CD4-positive, CD25-positive, alpha-beta regulatory T cell (primary cell): ENCODE data around the gene TMEM98. TPM values are rescaled to one million over a fixed set of nuclear protein-coding genes. Genes with fewer than 3 reads are reported as not detected.
"Not testable (repeated sequence)": the region's sequence is repeated elsewhere in the genome, so short reads cannot be mapped to it uniquely, and the experiment has no call there.

Experiments used
- ATAC-seq, 2 donors: fragments of 150-1000 bp; cut with Tn5 transposase; one replicate each; pipeline ENCODE4 v1.10.0; 2021; ENCODE audit warnings: low read depth in 2 of 2, moderate number of reproducible peaks in 2 of 2, moderate library complexity in 1 of 2
- DNase-seq, 3 donors: peaks; one replicate each; pipeline versions ENCODE4 v3.0.0 to v3.0.0-alpha.2; 2012 to 2022; ENCODE audit warnings: mixed read lengths in 1 of 3
- H3K27ac ChIP-seq: one replicate; pipeline ENCODE4 v1.7.0; 2013; ENCODE audit warnings: mild to moderate bottlenecking, low read length; ENCODE audit not compliant: insufficient read depth, poor library complexity, severe bottlenecking
- H3K27me3 ChIP-seq: one replicate; pipeline ENCODE4 v1.7.0; 2013; ENCODE audit warnings: low read length; ENCODE audit not compliant: control insufficient read depth, insufficient read depth
- H3K36me3 ChIP-seq: one replicate; pipeline ENCODE4 v1.7.0; 2013; ENCODE audit warnings: mild to moderate bottlenecking, low read length, moderate library complexity; ENCODE audit not compliant: control insufficient read depth, insufficient read depth
- H3K4me1 ChIP-seq: 2 replicates; pipeline ENCODE4 v1.7.0; 2013; ENCODE audit warnings: mild to moderate bottlenecking, low read length; ENCODE audit not compliant: insufficient read depth, control insufficient read depth, poor library complexity, severe bottlenecking
- H3K4me3 ChIP-seq: one replicate; pipeline ENCODE4 v1.7.0; 2013; ENCODE audit warnings: low read depth, mild to moderate bottlenecking, low read length, moderate library complexity
- H3K9me3 ChIP-seq, 2 experiments: 1 replicate in 1 of 2; 2 replicates in 1 of 2; pipeline ENCODE4 v1.7.0; 2013; ENCODE audit warnings: low read length in 2 of 2, mild to moderate bottlenecking in 1 of 2, moderate library complexity in 1 of 2; ENCODE audit not compliant: control insufficient read depth in 2 of 2
- H3K27ac Mint-ChIP-seq, 3 donors: one replicate each; pipeline ENCODE4 v1.8.0; 2020 to 2022; ENCODE audit warnings: mild to moderate bottlenecking in 3 of 3, mixed read lengths in 3 of 3, moderate library complexity in 2 of 3
- H3K27me3 Mint-ChIP-seq: one replicate; pipeline ENCODE4 v1.8.0; 2022; ENCODE audit warnings: mild to moderate bottlenecking, mixed read lengths
- H3K36me3 Mint-ChIP-seq: one replicate; pipeline ENCODE4 v1.8.0; 2020; ENCODE audit warnings: mixed read lengths
- H3K4me1 Mint-ChIP-seq, 4 donors: one replicate each; pipeline ENCODE4 v1.8.0; 2020 to 2022; ENCODE audit warnings: mixed read lengths in 4 of 4, mild to moderate bottlenecking in 1 of 4
- H3K4me3 Mint-ChIP-seq, 4 donors: one replicate each; pipeline ENCODE4 v1.8.0; 2020 to 2022; ENCODE audit warnings: mild to moderate bottlenecking in 4 of 4, mixed read lengths in 4 of 4, moderate library complexity in 3 of 4
- H3K9me3 Mint-ChIP-seq, 7 donors: one replicate each; pipeline ENCODE4 v1.8.0; 2020 to 2022; ENCODE audit warnings: mixed read lengths in 7 of 7, mild to moderate bottlenecking in 3 of 7, moderate library complexity in 2 of 7
- polyA plus RNA-seq, 4 donors: library from polyadenylated mRNA; unstranded; fragments of 300-500 nt; fragmentation: Illumina TruSeq; gene quantifications; one replicate each; pipeline ENCODE4 v1.2.3, GENCODE V29; 2021
- total RNA-seq: library from RNA; stranded (reverse); gene quantifications from one replicate; pipeline ENCODE4 v1.2.3, GENCODE V29; 2022

Gene TMEM98
- total and polyA plus RNA-seq, 5 donors from 2014 or later, result not detected

DNA sequence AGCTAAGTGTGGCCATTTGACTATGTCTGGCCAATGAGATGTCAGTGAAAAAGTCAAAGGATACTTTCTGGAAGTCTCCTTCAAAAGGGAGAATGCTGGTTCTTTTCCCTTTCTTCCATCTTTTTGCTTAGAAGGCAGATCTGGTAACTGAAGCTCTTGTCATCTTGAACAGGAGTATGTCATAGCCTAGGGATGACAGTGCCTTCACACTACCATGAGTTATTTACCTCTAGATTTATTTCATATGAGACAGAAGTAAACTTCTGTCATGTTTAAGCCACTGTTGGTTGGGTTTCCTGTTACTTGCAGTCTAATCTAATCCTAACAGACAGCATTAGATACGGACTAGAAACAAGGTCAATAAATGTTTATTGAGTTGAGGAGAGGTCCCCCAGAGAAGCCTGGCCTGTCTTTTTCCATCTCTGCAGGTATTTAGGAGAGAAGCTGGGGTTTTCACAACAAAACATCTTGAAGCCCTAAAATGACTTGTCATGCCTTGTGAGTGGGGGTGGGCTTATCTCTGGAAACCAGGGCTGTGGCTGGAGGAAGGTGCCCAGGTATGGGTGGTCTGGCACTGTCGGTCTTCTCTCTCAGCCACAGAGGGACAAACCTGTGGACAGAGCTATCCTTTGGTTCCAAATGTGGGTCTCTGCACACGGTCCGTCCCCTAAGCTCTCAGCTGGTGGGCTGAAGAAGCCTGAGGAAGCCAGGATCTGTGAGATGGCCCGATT lies 28.5 kb downstream of the TMEM98 start:
- Mint-ChIP-seq H3K9me3 (peaks cover 0 to 1% (median 0%) of the 10 kb centered on the region in 7 donors), H3K27ac (no peak overlapping the region), H3K36me3 (no peaks in the 10 kb centered on the region), H3K27me3 (peaks cover 34% of the 10 kb centered on the region), H3K4me3 (no peak overlapping the region), H3K4me1 (peaks cover 0 to 4% (median 0%) of the 10 kb centered on the region in 4 donors)
- ATAC-seq (no peak), DNase-seq (no peak)
- no peak overlapping the region for H3K27ac ChIP-seq
- H3K27me3 ChIP-seq, result peaks cover 3% of the 10 kb centered on the region
- H3K4me1 ChIP-seq, result no peaks in the 10 kb centered on the region
- H3K36me3 ChIP-seq, result no peaks in the 10 kb centered on the region
- no peaks in the 10 kb centered on the region for H3K9me3 ChIP-seq
- no peak overlapping the region for H3K4me3 ChIP-seq

GRCh38 chr17:32958418-32958817 lies 30.5 kb downstream of the TMEM98 start:
- no peak for ATAC-seq
- Histone ChIP-seq H3K4me1 (no peaks in the 10 kb centered on the region), H3K36me3 (no peaks in the 10 kb centered on the region), H3K4me3 (no peak overlapping the region), H3K9me3 (no peaks in the 10 kb centered on the region), H3K27ac (no peak overlapping the region), H3K27me3 (peaks cover 3% of the 10 kb centered on the region)
- H3K36me3 Mint-ChIP-seq, result no peaks in the 10 kb centered on the region
- DNase-seq, result no peak
- H3K4me1 Mint-ChIP-seq, result peaks cover 0 to 4% (median 0%) of the 10 kb centered on the region in 4 donors
- H3K9me3 Mint-ChIP-seq, result no peaks in the 10 kb centered on the region
- H3K27ac Mint-ChIP-seq, result no peak overlapping the region
- peaks cover 27% of the 10 kb centered on the region for H3K27me3 Mint-ChIP-seq
- H3K4me3 Mint-ChIP-seq, result no peak overlapping the region

GRCh38 chr17:32960815-32961214 lies 32.9 kb downstream of the TMEM98 start:
- peak overlapping the region in 1 of 3 donors; percentile 35 for H3K27ac Mint-ChIP-seq
- H3K4me1 Mint-ChIP-seq, result peaks cover 0 to 4% (median 0%) of the 10 kb centered on the region in 4 donors
- peaks cover 23% of the 10 kb centered on the region for H3K27me3 Mint-ChIP-seq
- no peak overlapping the region for H3K4me3 Mint-ChIP-seq
- no peak for DNase-seq
- H3K4me3 ChIP-seq, result no peak overlapping the region
- H3K9me3 Mint-ChIP-seq, result peaks cover 0 to 2% (median 0%) of the 10 kb centered on the region in 7 donors
- H3K27me3 ChIP-seq, result peaks cover 3% of the 10 kb centered on the region
- ATAC-seq, result no peak
- H3K4me1 ChIP-seq, result no peaks in the 10 kb centered on the region
- no peaks in the 10 kb centered on the region for H3K36me3 ChIP-seq
- no peak overlapping the region for H3K27ac ChIP-seq
- H3K36me3 Mint-ChIP-seq, result no peaks in the 10 kb centered on the region
- H3K9me3 ChIP-seq, result no peaks in the 10 kb centered on the region

- peaks cover 3% of the 10 kb centered on the region for H3K27me3 ChIP-seq
- no peak overlapping the region for H3K4me3 ChIP-seq
- H3K36me3 ChIP-seq, result no peaks in the 10 kb centered on the region
- H3K27ac ChIP-seq, result no peak overlapping the region
- no peaks in the 10 kb centered on the region for H3K4me1 ChIP-seq
- H3K27ac Mint-ChIP-seq, result no peak overlapping the region
- ATAC-seq (no peak), DNase-seq (no peak)
- H3K4me3 Mint-ChIP-seq, result no peak overlapping the region
- peaks cover 18% of the 10 kb centered on the region for H3K27me3 Mint-ChIP-seq
- H3K36me3 Mint-ChIP-seq, result no peaks in the 10 kb centered on the region
- H3K4me1 Mint-ChIP-seq, result peaks cover 0 to 4% (median 0%) of the 10 kb centered on the region in 4 donors
- no peaks in the 10 kb centered on the region for H3K9me3 ChIP-seq
- peaks cover 0 to 2% (median 0%) of the 10 kb centered on the region in 7 donors for H3K9me3 Mint-ChIP-seq
These were observed 34.4 kb downstream of the TMEM98 start for GRCh38 chr17:32962320-32962711.

DNA sequence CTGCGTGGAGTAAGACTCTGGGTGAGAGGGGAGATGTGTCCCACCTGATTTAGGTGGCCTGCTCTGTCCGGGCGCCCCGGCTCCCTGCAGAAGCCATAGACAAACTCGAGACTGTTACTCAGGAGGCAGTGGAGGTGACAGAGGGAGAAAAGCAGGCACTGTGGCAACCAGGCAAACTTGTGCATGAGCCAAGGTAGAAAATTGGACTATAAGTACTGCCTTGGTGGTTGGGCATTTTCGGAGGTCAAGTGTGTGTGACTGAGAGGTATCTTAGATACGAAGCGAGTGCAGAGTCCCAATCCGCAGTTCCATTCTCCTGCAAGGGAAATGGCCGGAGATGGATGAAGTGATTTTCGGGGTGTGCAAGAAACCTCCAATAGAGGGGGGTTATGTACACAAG lies 36.6 kb downstream of the TMEM98 start:
- H3K27ac Mint-ChIP-seq, result no peak overlapping the region
- H3K9me3 Mint-ChIP-seq, result peaks cover 0 to 6% (median 0%) of the 10 kb centered on the region in 7 donors
- H3K4me1 ChIP-seq, result no peaks in the 10 kb centered on the region
- H3K27ac ChIP-seq, result no peak overlapping the region
- ATAC-seq, result no peak
- H3K9me3 ChIP-seq, result no peaks in the 10 kb centered on the region
- H3K27me3 Mint-ChIP-seq, result peaks cover 18% of the 10 kb centered on the region
- no peaks in the 10 kb centered on the region for H3K4me1 Mint-ChIP-seq
- DNase-seq, result no peak
- no peaks in the 10 kb centered on the region for H3K36me3 Mint-ChIP-seq
- peaks cover 3% of the 10 kb centered on the region for H3K27me3 ChIP-seq
- no peaks in the 10 kb centered on the region for H3K36me3 ChIP-seq
- H3K4me3 Mint-ChIP-seq, result no peak overlapping the region
- no peak overlapping the region for H3K4me3 ChIP-seq

DNA sequence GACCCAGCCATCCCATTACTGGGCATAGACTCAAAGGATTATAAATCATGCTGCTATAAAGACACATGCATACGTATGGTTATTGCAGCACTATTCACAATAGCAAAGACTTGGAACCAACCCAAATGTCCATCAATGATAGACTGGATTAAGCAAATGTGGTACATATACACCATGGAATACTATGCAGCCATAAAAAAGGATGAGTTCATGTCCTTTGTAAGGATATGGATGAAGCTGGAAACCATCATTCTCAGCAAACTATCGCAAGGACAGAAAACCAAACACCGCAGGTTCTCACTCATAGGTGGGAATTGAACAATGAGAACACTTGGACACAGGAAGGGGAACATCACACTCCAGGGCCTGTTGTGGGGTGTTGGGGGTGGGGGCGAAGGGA lies 41.3 kb downstream of the TMEM98 start:
- H3K36me3 ChIP-seq, DNase-seq, ATAC-seq, H3K27ac ChIP-seq, H3K9me3 Mint-ChIP-seq, H3K27me3 ChIP-seq, H3K36me3 Mint-ChIP-seq, H3K4me1 ChIP-seq, H3K4me1 Mint-ChIP-seq, H3K9me3 ChIP-seq, H3K4me3 ChIP-seq, H3K27ac Mint-ChIP-seq, H3K4me3 Mint-ChIP-seq: not testable (repeated sequence)
- H3K27me3 Mint-ChIP-seq, result peaks cover 14% of the 10 kb centered on the region

GRCh38 chr17:32970281-32970680 lies 42.3 kb downstream of the TMEM98 start:
- H3K27ac Mint-ChIP-seq, result no peak overlapping the region
- no peak overlapping the region for H3K27ac ChIP-seq
- ATAC-seq, result no peak
- DNase-seq, result no peak
- no peak overlapping the region for H3K4me3 Mint-ChIP-seq
- H3K4me1 Mint-ChIP-seq, result peaks cover 0 to 6% (median 2%) of the 10 kb centered on the region in 4 donors
- H3K27me3 ChIP-seq, result no peaks in the 10 kb centered on the region
- peaks cover 0 to 6% (median 0%) of the 10 kb centered on the region in 7 donors for H3K9me3 Mint-ChIP-seq
- H3K4me1 ChIP-seq, result no peaks in the 10 kb centered on the region
- H3K27me3 Mint-ChIP-seq, result peaks cover 14% of the 10 kb centered on the region
- H3K36me3 ChIP-seq, result no peaks in the 10 kb centered on the region
- H3K4me3 ChIP-seq, result no peak overlapping the region
- no peaks in the 10 kb centered on the region for H3K9me3 ChIP-seq
- no peaks in the 10 kb centered on the region for H3K36me3 Mint-ChIP-seq

DNA sequence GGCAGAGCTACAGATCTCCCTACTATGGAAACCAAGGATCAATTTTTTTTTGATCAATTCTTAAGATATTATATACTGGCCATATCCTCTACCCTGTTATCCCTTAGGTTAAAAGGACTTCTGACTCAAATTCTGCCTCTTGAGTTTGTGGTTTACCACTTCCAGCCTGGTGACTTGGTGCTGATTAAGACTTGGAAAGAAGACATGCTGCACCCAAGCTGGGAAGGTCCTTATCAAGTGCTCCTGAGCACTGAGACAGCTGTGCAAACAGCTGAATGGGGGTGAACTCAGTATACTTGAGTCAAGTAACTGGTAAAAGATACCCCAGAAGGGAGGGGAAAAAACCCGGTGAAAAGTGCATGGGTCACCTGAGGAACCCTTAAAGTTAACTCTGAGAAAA lies 43.2 kb downstream of the TMEM98 start:
- Histone ChIP-seq H3K27me3 (no peaks in the 10 kb centered on the region), H3K4me1 (no peaks in the 10 kb centered on the region), H3K36me3 (no peaks in the 10 kb centered on the region), H3K9me3 (no peaks in the 10 kb centered on the region), H3K27ac (no peak overlapping the region), H3K4me3 (no peak overlapping the region)
- peaks cover 0 to 6% (median 2%) of the 10 kb centered on the region in 4 donors for H3K4me1 Mint-ChIP-seq
- H3K27ac Mint-ChIP-seq, result no peak overlapping the region
- no peak overlapping the region for H3K4me3 Mint-ChIP-seq
- H3K27me3 Mint-ChIP-seq, result peaks cover 9% of the 10 kb centered on the region
- H3K9me3 Mint-ChIP-seq, result peaks cover 0 to 6% (median 0%) of the 10 kb centered on the region in 7 donors
- no peaks in the 10 kb centered on the region for H3K36me3 Mint-ChIP-seq
- DNase-seq, result peak in 1 of 3 donors; percentile 62
- no peak for ATAC-seq
